ENCODE measurements around the gene USP20. TPM values are rescaled to one million over a fixed set of nuclear protein-coding genes. Genes with fewer than 3 reads are reported as not detected.
A peak's percentile ranks its signal among the peaks of the same experiment; 100 is the strongest.

The USP20 gene
- polyA plus RNA-seq, 1 donor from 2014 or later, result 24.5 TPM

DNA sequence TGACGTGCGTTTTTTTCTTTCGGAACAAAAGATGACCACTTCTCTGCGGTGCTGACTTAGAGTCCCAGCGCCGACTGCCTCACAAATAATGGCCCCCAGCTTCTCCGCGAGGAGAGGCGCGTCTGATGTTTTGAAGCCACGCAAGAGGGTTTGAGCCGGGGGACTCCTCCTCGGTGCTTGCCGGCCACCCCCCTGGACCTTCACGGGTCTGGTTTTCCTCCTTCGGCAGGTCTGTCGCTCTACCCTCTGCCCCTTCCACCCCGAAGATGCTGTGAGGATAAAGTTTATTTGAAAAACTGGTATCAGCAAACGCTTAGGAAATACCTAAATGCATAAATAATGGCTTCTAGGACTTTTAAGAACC, 584 bp downstream of the USP20 start:
- no peaks in the 10 kb centered on the region for H3K27me3 Mint-ChIP-seq
- no peaks in the 10 kb centered on the region for H3K9me3 Mint-ChIP-seq
- peak overlapping the region; percentile 91 to 98 (median 96) for H3K4me3 Mint-ChIP-seq
- peaks cover 1% of the 10 kb centered on the region for H3K36me3 Mint-ChIP-seq
- H3K27ac Mint-ChIP-seq, result peak overlapping the region; percentile 95 to 99 (median 98)
- peaks cover 19 to 36% (median 33%) of the 10 kb centered on the region in 3 donors for H3K4me1 Mint-ChIP-seq

DNA sequence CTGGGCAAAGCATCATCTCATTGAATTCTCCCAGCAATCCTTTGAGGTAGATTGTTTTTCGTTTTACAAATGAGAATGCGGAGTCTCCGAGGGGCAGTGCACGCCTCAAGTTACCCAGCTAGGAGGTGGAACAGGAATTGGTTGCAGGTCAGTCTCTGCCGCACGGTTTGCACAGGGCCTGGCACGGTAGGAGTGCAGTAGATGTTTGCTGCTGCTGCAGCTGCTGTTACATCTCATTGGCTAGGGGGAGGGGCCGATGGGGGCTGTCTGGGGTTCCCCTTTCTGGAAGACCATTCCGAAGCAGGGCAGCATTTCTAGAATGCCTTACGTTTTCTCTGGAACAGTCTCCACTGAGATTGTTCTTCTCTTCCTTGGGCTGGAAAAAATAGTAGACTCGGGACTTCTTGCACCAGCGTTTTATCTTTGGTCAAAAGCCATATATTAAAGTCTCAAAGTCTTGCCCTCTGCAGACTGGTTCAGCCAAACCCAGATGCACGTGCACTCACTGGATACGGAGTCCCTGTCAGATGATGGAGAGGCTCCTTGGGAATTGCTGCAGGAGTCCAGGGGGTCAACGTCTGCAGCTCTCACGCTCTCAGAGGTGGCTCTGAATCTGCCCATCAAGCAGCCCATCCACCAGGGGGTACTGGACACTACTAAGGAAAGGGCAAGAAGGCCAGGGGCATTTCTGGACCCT, 1.2 kb downstream of the USP20 start:
- H3K4me3 Mint-ChIP-seq, result peak overlapping the region; percentile 91 to 98 (median 96)
- H3K36me3 Mint-ChIP-seq, result no peaks in the 10 kb centered on the region
- H3K9me3 Mint-ChIP-seq, result no peaks in the 10 kb centered on the region
- H3K27me3 Mint-ChIP-seq, result no peaks in the 10 kb centered on the region
- H3K4me1 Mint-ChIP-seq, result peaks cover 19 to 36% (median 33%) of the 10 kb centered on the region in 3 donors
- H3K27ac Mint-ChIP-seq, result peak overlapping the region; percentile 88 to 99 (median 98)

DNA sequence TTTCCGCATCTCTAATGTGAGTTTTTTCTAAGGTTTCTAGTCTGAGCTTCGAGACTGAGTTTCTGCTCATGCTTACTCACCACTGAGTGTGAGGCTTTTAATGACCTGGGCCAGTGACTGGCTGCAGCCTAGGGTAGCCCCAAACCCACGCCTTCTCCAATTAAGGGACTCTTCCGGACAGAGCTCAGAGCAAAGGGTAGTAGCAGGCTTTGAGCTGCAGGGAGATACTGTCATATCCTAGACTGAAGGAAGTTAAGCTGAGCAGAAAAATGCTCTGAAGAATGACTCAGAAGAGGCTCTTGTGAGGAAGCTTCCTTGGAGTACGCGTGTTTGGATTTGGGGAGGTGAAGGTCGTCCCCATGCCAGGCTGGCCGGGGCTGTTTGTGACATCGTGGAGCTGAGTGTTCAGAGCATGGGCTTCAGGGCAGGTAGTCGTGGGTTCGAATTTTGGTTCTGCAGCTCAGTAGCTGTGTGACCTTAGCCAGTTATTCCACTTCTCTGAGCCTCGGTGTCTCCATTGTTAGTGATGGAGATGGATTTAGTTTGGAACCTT, 3.5 kb downstream of the USP20 start:
- H3K27ac Mint-ChIP-seq, result peak overlapping the region in 2 of 3 donors; percentile 14 to 60
- H3K36me3 Mint-ChIP-seq, result no peaks in the 10 kb centered on the region
- H3K4me3 Mint-ChIP-seq, result peak overlapping the region in 2 of 4 donors; percentile 38 to 60
- no peaks in the 10 kb centered on the region for H3K9me3 Mint-ChIP-seq
- H3K27me3 Mint-ChIP-seq, result no peaks in the 10 kb centered on the region
- H3K4me1 Mint-ChIP-seq, result peaks cover 16 to 33% (median 31%) of the 10 kb centered on the region in 3 donors

DNA sequence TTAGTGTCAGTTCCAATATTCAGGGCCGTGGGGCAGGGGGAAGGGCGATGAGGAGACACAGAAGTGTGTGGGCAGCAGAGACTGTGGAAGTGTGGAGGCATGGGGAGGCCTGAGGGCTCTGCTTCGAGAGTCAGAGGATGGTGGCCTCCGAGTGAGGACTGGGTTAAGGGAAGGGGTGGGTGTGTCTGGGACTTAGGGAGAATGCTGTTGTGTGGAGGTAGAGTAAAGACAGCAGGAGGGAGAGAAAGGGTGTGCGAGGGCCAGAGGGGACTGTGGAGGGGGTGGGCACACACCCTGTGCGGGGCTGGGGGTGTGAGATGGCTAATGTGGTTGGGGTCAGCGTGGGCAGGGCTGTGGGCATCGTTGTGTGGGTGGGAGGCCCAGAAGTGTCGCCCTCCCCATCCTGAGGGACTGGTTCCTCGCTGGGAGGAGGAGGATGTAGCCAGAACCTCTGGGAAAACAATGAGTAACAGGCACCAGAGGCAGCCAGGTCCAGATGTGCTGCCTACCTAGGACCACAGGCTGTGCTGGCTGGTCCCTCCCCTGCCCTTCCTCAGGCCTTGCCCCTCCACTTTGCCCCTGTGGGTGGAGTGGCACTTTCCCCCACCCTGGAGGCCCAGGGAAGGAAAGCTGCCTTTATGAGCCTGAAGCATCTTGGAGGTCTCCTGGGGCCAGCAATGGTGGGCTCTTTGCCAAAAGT, 4.2 kb downstream of the USP20 start:
- Mint-ChIP-seq H3K4me3 (no peak overlapping the region), H3K4me1 (peaks cover 16 to 26% (median 24%) of the 10 kb centered on the region in 3 donors), H3K27ac (peak overlapping the region; percentile 14 to 71 (median 60)), H3K9me3 (no peaks in the 10 kb centered on the region), H3K36me3 (no peaks in the 10 kb centered on the region), H3K27me3 (no peaks in the 10 kb centered on the region)

DNA sequence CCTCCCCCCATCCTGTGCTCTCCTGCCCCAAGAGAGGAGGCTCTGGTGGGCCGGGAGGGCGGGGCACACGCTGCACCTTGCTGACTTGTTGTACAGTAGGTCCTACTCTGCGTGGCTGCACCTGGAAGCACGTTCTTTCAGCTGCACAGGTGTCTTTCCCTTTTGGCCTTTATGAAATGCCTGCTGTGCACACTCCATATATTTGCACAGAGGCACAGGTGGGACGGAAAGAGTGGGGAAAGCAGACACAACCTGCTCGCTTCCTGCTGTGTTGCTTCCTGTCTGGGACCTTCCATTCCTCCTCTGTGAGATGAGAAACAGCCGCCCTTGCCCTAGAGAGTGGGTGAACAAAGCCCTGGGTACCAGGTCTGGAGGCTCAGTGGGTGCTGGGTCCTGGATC, 4.8 kb downstream of the USP20 start:
- no peaks in the 10 kb centered on the region for H3K36me3 Mint-ChIP-seq
- H3K27me3 Mint-ChIP-seq, result no peaks in the 10 kb centered on the region
- no peak overlapping the region for H3K4me3 Mint-ChIP-seq
- H3K27ac Mint-ChIP-seq, result peak overlapping the region in 1 of 3 donors; percentile 71
- peaks cover 15 to 23% (median 20%) of the 10 kb centered on the region in 3 donors for H3K4me1 Mint-ChIP-seq
- no peaks in the 10 kb centered on the region for H3K9me3 Mint-ChIP-seq

DNA sequence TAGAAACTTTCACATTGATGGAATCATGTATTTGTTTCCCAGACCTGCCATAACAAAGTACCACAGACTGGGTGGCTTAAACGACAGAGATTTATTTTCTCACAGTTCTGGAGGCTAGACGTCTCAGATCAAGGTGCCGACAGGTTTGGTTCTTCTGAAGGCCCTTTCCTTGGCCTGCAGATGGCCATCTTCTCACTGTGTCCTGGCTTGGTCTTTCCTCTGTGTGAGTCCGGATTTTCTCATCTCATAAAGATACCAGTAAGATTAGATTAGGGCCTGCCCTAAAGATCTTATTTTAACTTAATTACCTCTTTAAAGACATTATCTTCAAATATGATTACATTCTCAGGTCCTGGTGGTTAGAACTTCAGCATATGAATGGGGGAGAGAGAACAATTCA, 5.8 kb downstream of the USP20 start:
- H3K4me1 Mint-ChIP-seq, result peaks cover 17 to 25% (median 19%) of the 10 kb centered on the region in 3 donors
- peaks cover 2% of the 10 kb centered on the region for H3K36me3 Mint-ChIP-seq
- H3K27ac Mint-ChIP-seq, result no peak overlapping the region

DNA sequence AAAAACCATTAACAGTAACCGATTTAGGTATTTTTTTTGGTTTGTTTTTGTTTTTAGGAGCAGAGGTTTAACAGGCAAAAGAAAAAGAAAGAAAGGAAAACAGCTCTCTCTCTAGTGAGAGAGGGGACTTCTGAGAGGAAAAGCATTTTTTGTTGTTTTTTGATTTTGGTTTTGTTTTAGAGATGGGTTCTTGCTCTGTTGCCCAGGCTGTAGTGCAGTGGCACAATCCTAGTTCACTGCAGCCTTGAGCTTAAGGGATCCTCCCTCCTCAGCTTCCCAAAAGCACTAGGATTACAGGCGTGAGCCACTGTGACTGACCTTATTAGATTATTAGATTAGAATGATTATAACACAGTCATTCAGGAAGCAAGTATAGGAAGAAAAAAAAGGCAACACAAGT, 10.1 kb downstream of the USP20 start:
- peaks cover 4 to 5% (median 4%) of the 10 kb centered on the region in 3 donors for H3K4me1 Mint-ChIP-seq
- no peak overlapping the region for H3K4me3 Mint-ChIP-seq
- H3K36me3 Mint-ChIP-seq, result peaks cover 2% of the 10 kb centered on the region
- H3K9me3 Mint-ChIP-seq, result no peaks in the 10 kb centered on the region
- no peak overlapping the region for H3K27ac Mint-ChIP-seq
- H3K27me3 Mint-ChIP-seq, result no peaks in the 10 kb centered on the region

More for the DNA sequence above, 5.8 kb downstream of the USP20 start:
- H3K27me3 Mint-ChIP-seq, result no peaks in the 10 kb centered on the region
- no peak overlapping the region for H3K4me3 Mint-ChIP-seq
- H3K9me3 Mint-ChIP-seq, result no peaks in the 10 kb centered on the region

DNA sequence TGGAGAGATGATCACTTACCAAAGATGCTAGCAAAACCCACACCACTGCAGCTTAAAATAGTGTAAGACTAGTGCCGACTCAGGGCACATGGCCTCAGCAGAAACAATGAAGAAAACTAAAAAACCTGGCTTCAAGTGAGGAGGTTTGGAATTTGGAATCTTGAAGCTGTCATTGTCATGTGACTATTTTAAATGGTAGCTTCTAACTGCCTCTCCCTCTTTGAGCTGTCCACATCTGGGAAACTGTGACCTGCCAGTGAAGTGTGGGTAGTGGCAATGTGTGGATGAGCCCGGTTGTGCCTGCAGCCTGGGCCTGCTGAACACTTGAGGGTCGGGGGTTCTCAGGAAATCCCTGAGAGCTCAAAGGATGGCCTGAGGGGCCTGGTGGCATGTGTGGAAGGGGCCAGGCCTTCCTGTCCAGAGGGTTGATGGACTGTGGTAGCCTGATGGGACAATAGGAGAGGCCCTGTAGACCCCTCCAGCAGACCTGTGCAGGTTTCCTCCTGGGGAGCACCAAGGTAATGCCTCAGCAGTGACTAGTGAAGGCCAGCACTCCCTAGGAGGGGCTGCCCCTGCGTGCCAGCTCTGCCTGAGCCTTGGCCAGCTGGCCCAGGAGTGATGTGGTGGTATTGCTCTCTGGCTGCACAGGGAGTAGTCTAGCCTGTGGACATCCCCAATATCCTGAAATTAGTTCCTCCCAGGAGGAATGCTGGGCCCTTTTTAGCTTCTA, 13.6 kb downstream of the USP20 start:
- H3K27ac Mint-ChIP-seq, result no peak overlapping the region
- no peak overlapping the region for H3K4me3 Mint-ChIP-seq
- peaks cover 4 to 5% (median 4%) of the 10 kb centered on the region in 3 donors for H3K4me1 Mint-ChIP-seq
- H3K27me3 Mint-ChIP-seq, result no peaks in the 10 kb centered on the region
- peaks cover 5% of the 10 kb centered on the region for H3K36me3 Mint-ChIP-seq
- H3K9me3 Mint-ChIP-seq, result no peaks in the 10 kb centered on the region

DNA sequence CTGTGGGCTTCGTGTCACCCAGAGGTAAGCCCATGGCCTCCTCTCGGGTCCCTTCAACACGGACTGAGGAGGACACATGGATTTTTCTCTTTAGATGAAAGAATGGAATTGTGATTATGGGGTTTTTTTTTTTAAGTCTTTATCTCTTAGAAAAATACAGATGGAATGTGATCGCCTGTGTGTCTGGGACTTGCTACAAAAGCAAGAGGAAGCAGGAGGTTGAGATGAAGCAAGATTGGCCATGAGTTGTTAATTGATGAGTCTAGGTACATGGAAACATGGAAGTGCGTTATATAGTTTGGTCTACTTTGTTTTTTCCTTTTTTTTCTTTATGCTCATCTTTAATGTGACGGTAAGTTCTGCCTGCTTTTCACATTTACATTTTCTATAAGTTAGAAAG, 14.6 kb downstream of the USP20 start:
- Mint-ChIP-seq H3K36me3 (peaks cover 7% of the 10 kb centered on the region), H3K27ac (no peak overlapping the region), H3K4me1 (peaks cover 4 to 5% (median 4%) of the 10 kb centered on the region in 3 donors), H3K9me3 (no peaks in the 10 kb centered on the region), H3K27me3 (no peaks in the 10 kb centered on the region), H3K4me3 (no peak overlapping the region)

DNA sequence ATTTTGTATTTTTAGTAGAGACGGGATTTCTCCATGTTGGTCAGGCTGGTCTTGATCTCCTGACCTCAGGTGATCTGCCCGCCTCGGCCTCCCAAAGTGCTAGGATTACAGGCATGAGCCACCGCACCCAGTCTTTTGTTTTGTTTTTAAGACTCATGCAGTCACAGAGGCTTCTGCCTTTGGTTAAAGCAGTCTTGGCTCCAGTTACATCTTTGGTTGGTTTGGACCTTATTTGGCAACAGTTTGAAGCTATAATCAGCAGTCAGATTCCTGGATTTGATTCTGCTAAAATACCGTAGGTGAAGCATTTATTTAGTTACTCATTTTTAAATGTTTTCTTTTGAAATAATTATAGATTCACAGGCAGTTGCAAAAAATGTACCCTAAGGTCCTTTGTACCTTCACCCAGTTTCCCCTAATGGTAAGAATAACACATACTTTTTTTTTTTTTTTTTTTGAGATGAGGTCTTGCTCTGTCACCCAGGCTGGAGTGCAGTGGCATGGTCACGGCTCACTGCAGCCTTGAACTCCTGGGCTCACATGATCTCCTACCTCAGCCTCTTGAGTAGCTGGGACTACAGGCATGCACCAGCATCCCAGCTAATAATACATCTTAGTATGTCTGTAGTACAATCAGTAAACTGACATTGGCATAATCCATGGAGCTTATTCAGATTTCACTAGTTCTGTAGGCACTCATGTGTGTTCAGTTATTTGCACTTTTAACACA, 15.7 kb downstream of the USP20 start:
- Mint-ChIP-seq H3K27me3 (no peaks in the 10 kb centered on the region), H3K9me3 (no peaks in the 10 kb centered on the region), H3K36me3 (peaks cover 5% of the 10 kb centered on the region), H3K4me1 (peaks cover 0 to 1% (median 0%) of the 10 kb centered on the region in 3 donors), H3K4me3 (no peak overlapping the region), H3K27ac (no peak overlapping the region)

DNA sequence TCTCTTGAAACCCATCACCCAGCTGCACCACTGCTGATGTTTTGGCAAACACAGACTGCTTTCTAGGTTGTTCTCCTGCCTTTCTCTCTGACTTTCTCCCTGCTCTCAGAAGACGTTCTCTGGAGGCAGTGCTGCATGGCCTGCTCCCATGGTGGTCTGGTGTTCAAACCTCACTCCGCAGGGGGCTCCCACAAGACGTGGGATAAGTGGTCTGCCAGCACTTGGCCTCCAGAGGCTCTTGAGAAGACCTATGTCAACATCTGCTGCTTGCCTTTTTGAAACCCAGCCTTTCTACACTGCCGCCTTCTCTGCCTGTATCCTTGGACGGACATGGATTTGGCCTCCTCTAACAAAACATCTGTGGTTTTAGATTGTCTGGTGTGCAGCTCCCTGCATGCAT, 16.6 kb downstream of the USP20 start:
- no peaks in the 10 kb centered on the region for H3K9me3 Mint-ChIP-seq
- no peaks in the 10 kb centered on the region for H3K27me3 Mint-ChIP-seq
- H3K27ac Mint-ChIP-seq, result peak overlapping the region in 1 of 3 donors; percentile 71
- H3K4me1 Mint-ChIP-seq, result peaks cover 0 to 1% (median 0%) of the 10 kb centered on the region in 3 donors
- peaks cover 5% of the 10 kb centered on the region for H3K36me3 Mint-ChIP-seq
- H3K4me3 Mint-ChIP-seq, result no peak overlapping the region

DNA sequence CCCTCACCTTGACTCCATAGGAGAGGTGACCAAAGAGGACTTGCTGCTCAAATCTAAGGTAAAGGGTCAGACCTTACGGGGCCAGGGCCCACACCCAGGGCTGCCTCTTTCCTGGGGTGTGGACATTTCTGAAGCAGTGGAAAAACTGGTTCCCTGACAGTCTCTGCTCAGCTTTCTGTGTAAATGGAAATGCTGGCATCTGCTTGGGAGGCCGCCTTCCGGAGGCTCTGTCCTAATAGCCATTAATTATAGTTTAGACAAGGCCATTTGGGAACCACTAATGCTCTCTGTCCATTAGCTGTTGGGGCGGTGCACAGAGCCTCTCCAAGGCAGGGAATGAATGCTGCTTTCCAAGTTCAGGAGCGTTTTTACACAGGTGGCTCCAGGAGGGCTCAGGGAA, 17.3 kb downstream of the USP20 start:
- H3K4me1 Mint-ChIP-seq, result peaks cover 0 to 1% (median 0%) of the 10 kb centered on the region in 3 donors

DNA sequence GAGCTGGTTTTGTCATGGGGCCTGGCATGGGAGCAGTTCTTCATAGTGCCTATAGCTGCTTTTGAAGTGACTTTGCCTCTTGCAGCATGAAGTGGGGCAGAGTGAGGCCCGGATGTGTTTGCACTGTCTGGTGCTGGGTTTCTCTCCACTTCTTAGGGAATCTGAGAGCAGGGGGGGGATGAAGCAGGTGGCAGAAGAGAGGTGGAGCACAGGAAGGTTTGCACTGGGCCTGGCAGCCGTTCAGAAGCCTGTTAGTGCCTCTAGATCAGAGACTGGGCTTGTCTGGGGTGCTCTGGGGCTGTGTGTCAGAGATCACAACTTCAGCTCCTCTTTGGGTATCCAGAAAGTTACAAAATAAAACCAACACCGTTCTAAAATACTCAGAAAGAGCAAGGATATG, 18.4 kb downstream of the USP20 start:
- no peak overlapping the region for H3K4me3 Mint-ChIP-seq
- no peak overlapping the region for H3K27ac Mint-ChIP-seq
- H3K9me3 Mint-ChIP-seq, result no peaks in the 10 kb centered on the region
- H3K4me1 Mint-ChIP-seq, result peaks cover 0 to 3% (median 0%) of the 10 kb centered on the region in 3 donors
- H3K27me3 Mint-ChIP-seq, result no peaks in the 10 kb centered on the region
- peaks cover 5% of the 10 kb centered on the region for H3K36me3 Mint-ChIP-seq

More for the DNA sequence above, 17.3 kb downstream of the USP20 start:
- Mint-ChIP-seq H3K27ac (no peak overlapping the region), H3K9me3 (no peaks in the 10 kb centered on the region), H3K27me3 (no peaks in the 10 kb centered on the region), H3K4me3 (no peak overlapping the region), H3K36me3 (peaks cover 5% of the 10 kb centered on the region)

DNA sequence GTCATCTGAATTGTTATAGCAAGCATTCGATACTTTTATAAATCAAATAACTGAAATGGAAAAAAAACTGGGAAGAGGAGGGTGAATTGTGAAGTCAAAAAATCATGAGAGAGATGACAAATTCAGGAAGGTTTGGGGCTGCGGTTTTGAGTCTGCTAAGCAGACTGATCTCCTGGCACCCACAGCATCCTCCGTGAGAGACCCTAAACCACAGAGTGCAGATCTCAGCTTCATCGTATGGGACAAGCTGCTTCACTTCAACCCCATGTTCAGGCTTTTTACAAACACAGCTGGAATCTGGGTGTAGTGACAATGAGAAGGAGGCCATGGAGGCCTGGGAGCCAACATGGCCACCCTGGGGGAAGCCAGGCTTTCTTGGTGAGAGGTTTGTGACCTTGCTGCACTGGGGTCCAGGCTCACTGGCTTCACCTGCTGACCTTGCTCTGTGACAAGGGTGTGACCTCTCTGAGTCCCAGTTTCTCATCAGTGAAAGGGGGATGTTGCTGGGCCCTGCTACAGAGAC, 19.4 kb downstream of the USP20 start:
- no peak overlapping the region for H3K27ac Mint-ChIP-seq

More for the DNA sequence above, 19.4 kb downstream of the USP20 start:
- Mint-ChIP-seq H3K36me3 (peaks cover 5% of the 10 kb centered on the region), H3K9me3 (no peaks in the 10 kb centered on the region), H3K27me3 (no peaks in the 10 kb centered on the region), H3K4me3 (no peak overlapping the region), H3K4me1 (peaks cover 0 to 2% (median 0%) of the 10 kb centered on the region in 3 donors)
